ENCODE measurements around the gene NCF4. TPM values are rescaled to one million over a fixed set of nuclear protein-coding genes. Genes with fewer than 3 reads are reported as not detected.

The NCF4 gene
- total RNA-seq, 1 experiment from 2014 or later = not detected

GRCh38 chr22:36826262-36826661 lies 34.5 kb upstream of the NCF4 start:
- POLR2A ChIA-PET (ENCODE audit: low non-redundant PET) = no interaction called here
- Histone ChIP-seq H3K36me3 (ENCODE audit: insufficient read depth, low read length, poor library complexity, severe bottlenecking) (no peaks in the 10 kb centered on the region), H3K27ac (ENCODE audit: low read depth, low read length, poor library complexity, severe bottlenecking) (no peak overlapping the region), H3K9me3 (ENCODE audit: low read depth, low read length, poor library complexity, severe bottlenecking) (no peaks in the 10 kb centered on the region), H3K4me1 (ENCODE audit: insufficient read depth, low read length, poor library complexity, severe bottlenecking) (no peaks in the 10 kb centered on the region), H3K4me3 (ENCODE audit: low read depth, low read length, poor library complexity, severe bottlenecking) (no peak overlapping the region), H3K27me3 (replicated peaks; ENCODE audit: insufficient read depth, low read depth, low read length, poor library complexity) (peaks cover 8% of the 10 kb centered on the region)
- no peak for TF ChIP-seq CTCF (conservative IDR thresholded peaks at IDR 0.05; ENCODE audit: low read depth, low read length)
- CTCF ChIA-PET = interaction anchor here (0.6 kb wide), 1 partner anchor 645 kb away, joined by 3 read pairs; no protein-coding TSS in a partner anchor
- no TSS peak for BruUV-seq (replicated peaks)
- DNase-seq (ENCODE audit: low spot score) = no peak
- intact Hi-C loops (cut with micrococcal nuclease; ENCODE audit: unreplicated experiment) = no loop called here

- no TSS peak for BruUV-seq (replicated peaks)
- TF ChIP-seq EZH2 (IDR thresholded peaks at IDR 0.05; ENCODE audit: borderline replicate concordance, low read depth, low read length, poor library complexity, severe bottlenecking) (no peak), CTCF (conservative IDR thresholded peaks at IDR 0.05; ENCODE audit: low read depth, low read length) (no peak)
- POLR2A ChIA-PET (ENCODE audit: low non-redundant PET) = no interaction called here
- intact Hi-C loops (cut with micrococcal nuclease; ENCODE audit: unreplicated experiment) = no loop called here
- H3K27ac ChIP-seq (ENCODE audit: low read depth, low read length, poor library complexity, severe bottlenecking) = no peak overlapping the region
- H3K9me3 ChIP-seq (ENCODE audit: low read depth, low read length, poor library complexity, severe bottlenecking) = no peaks in the 10 kb centered on the region
- no peak for DNase-seq (ENCODE audit: low spot score)
- H3K36me3 ChIP-seq (ENCODE audit: insufficient read depth, low read length, poor library complexity, severe bottlenecking) = no peaks in the 10 kb centered on the region
- CTCF ChIA-PET = interaction anchor here (1.1 kb wide), 1 partner anchor 27 kb away, joined by 3 read pairs; no protein-coding TSS in a partner anchor
- H3K27me3 ChIP-seq (replicated peaks; ENCODE audit: insufficient read depth, low read depth, low read length, poor library complexity) = peaks cover 8% of the 10 kb centered on the region
- H3K4me1 ChIP-seq (ENCODE audit: insufficient read depth, low read length, poor library complexity, severe bottlenecking) = no peaks in the 10 kb centered on the region
- H3K4me3 ChIP-seq (ENCODE audit: low read depth, low read length, poor library complexity, severe bottlenecking) = no peak overlapping the region
Measured at GRCh38 chr22:36828815-36829214, 32.0 kb upstream of the NCF4 start.

GRCh38 chr22:36829370-36830002 lies 31.3 kb upstream of the NCF4 start:
- Histone ChIP-seq H3K9me3 (ENCODE audit: low read depth, low read length, poor library complexity, severe bottlenecking) (no peaks in the 10 kb centered on the region), H3K27me3 (replicated peaks; ENCODE audit: insufficient read depth, low read depth, low read length, poor library complexity) (peaks cover 8% of the 10 kb centered on the region), H3K4me3 (ENCODE audit: low read depth, low read length, poor library complexity, severe bottlenecking) (no peak overlapping the region), H3K27ac (ENCODE audit: low read depth, low read length, poor library complexity, severe bottlenecking) (no peak overlapping the region), H3K36me3 (ENCODE audit: insufficient read depth, low read length, poor library complexity, severe bottlenecking) (no peaks in the 10 kb centered on the region), H3K4me1 (ENCODE audit: insufficient read depth, low read length, poor library complexity, severe bottlenecking) (no peaks in the 10 kb centered on the region)
- no peak for DNase-seq (ENCODE audit: low spot score)
- ChIA-PET CTCF (interaction anchor here (1.1 kb wide), 1 partner anchor 27 kb away, joined by 3 read pairs; no protein-coding TSS in a partner anchor), POLR2A (ENCODE audit: low non-redundant PET) (no interaction called here)
- no TSS peak for BruUV-seq (replicated peaks)
- intact Hi-C loops (cut with micrococcal nuclease; ENCODE audit: unreplicated experiment) = no loop called here
- no peak for TF ChIP-seq EZH2 (IDR thresholded peaks at IDR 0.05; ENCODE audit: borderline replicate concordance, low read depth, low read length, poor library complexity, severe bottlenecking)
- TF ChIP-seq CTCF (conservative IDR thresholded peaks at IDR 0.05; ENCODE audit: low read depth, low read length) = no peak
